ENCODE data around the gene INCENP. TPM values are rescaled to one million over a fixed set of nuclear protein-coding genes. Genes with fewer than 3 reads are reported as not detected.

INCENP gene
- total RNA-seq, 1 experiment from 2014 or later = 54.5 TPM

DNA sequence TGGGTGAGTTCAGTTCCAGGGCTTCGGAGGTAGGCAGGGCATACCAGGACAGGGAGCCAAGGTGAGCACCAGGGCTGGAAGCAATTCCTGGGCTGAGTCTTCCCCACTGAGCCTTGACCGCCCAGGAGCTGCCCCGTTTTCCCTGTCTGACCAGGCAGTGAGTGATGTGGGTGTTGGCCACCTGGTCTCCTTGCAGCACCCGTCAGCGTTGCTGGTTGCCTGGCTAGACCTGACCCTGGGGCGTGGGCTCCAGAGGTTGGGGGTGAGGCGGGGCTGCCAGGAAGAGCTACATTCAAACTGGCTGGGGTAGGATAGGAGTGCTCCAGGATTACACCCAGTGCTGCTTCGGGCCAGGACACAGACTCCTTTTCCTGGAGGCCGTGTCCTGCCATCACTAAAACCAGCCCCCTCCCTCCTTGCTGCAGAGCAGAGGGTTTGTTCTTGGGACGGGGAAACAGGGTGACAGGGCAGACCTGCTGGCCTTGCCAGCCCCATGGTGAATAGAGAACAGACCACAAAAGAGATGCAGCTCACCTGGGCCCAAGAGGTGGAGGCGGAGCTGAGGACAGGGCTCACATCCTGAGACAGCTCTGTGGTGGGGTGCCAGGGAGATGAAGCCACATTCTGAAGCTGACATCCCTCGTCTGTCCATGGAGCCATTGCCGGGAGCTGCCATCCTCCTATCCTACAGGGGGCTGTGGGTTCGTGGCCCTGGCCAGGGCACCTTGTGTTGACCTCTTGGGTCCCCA lies 14.2 kb downstream of the INCENP start:
- DNase-seq (ENCODE audit: low read depth, low spot score) = no peak
- in situ Hi-C loops (cut with HindIII; ENCODE audit: low pct_unique_long_range_greater_than_20kb, low sequenced_read_pairs) = no loop called here

GRCh38 chr11:62138630-62139425 lies 15.0 kb downstream of the INCENP start:
- no peak for DNase-seq (ENCODE audit: low read depth, low spot score)
- in situ Hi-C loops (cut with HindIII; ENCODE audit: low pct_unique_long_range_greater_than_20kb, low sequenced_read_pairs) = no loop called here

DNA sequence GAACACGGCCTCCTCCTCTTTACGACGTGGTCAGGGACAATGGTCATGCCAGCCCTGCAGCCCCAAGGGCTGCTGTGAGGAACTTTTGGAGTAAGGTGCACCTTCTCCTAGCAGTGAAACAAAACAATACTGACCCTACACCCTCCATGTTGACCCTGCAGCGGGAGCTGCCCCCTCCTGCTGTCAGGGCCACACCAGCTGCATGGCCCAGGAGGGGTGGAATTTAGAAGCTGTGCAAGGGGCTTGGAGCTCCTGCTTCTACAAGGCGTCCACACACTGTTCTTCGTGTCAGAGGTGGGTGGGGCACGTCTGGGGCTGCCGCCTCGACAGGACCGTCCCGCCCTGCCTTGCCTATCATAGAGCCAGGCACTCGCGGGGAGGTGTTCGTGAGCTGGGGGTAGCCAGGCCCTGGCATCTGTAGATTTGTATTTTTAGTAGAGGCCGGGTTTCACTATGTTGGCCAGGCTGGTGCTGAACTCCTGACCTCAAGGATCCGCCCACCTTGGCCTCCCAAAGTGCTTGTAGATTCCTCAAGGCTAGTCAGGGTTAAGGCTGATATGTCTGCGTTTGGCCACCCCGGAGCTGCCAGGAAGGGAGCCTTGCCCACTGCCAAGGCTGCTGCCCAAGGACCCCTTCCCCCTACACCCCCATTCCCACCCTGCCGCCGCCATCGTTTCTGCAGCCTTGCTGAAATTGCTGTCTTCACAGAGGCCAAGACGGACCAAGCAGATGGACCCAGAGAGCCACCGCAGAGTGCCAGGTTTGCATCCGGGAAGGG lies 15.9 kb downstream of the INCENP start:
- DNase-seq (ENCODE audit: low read depth, low spot score) = no peak
- in situ Hi-C loops (cut with HindIII; ENCODE audit: low pct_unique_long_range_greater_than_20kb, low sequenced_read_pairs) = no loop called here

DNA sequence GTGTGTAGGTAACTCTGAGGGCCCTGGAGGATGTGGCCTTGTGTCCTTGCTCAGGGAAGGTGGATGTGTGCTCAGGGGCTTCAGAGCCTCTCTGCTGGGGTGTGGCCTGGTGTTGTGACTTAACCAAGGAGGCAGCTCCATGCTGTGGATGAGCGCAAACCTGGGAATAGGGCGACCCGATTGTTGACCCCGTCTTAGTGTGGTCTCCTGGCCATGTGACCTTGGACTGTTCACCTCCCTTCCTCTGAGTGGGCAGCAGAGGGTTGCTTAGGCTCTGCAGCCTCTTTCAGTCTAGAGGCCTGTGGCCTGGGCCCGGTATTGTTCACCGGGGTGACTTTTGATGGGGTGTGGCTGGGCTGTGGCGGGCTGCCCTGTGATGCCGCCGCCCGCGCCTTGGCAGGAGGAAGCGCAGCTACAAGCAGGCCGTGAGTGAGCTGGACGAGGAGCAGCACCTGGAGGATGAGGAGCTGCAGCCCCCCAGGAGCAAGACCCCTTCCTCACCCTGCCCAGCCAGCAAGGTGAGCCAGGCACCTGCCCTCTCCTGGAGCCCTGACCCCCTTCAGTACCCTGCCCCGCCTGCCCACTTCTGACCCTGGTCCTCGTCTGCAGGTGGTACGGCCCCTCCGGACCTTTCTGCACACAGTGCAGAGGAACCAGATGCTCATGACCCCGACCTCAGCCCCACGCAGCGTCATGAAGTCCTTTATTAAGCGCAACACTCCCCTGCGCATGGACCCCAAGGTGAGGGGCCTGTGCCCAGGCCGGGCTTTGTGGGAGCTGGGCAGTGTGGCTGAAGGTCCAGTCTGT lies 16.7 kb downstream of the INCENP start:
- no peak for DNase-seq (ENCODE audit: low read depth, low spot score)
- in situ Hi-C loops (cut with HindIII; ENCODE audit: low pct_unique_long_range_greater_than_20kb, low sequenced_read_pairs) = no loop called here

GRCh38 chr11:62141111-62142042 lies 17.6 kb downstream of the INCENP start:
- in situ Hi-C loops (cut with HindIII; ENCODE audit: low pct_unique_long_range_greater_than_20kb, low sequenced_read_pairs) = no loop called here
- no peak for DNase-seq (ENCODE audit: low read depth, low spot score)

GRCh38 chr11:62142043-62142375 lies 18.2 kb downstream of the INCENP start:
- in situ Hi-C loops (cut with HindIII; ENCODE audit: low pct_unique_long_range_greater_than_20kb, low sequenced_read_pairs) = no loop called here
- no peak for DNase-seq (ENCODE audit: low read depth, low spot score)

DNA sequence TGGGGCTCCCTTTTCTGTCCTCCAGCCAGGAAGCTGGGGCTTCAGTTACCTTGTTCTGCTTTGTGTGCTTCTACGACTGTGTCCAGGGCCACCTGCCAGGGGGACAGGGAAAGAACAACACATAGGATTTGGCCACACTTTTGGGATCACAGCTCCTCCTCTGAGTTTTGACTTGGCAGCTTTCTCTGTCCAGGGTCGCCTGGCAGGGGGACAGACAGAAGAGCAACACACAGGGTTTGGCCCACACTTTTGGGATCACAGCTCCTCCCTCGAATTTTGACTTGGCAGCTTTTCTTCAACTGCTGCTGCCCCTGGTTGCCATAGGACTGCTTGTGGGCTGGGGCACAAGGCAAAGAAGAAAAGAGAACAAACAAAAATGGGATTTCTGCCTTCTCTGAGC lies 19.1 kb downstream of the INCENP start:
- no peak for DNase-seq (ENCODE audit: low read depth, low spot score)
- in situ Hi-C loops (cut with HindIII; ENCODE audit: low pct_unique_long_range_greater_than_20kb, low sequenced_read_pairs) = no loop called here

- in situ Hi-C loops (cut with HindIII; ENCODE audit: low pct_unique_long_range_greater_than_20kb, low sequenced_read_pairs) = no loop called here
- DNase-seq (ENCODE audit: low read depth, low spot score) = no peak
These were observed 19.9 kb downstream of the INCENP start for GRCh38 chr11:62143727-62144126.

DNA sequence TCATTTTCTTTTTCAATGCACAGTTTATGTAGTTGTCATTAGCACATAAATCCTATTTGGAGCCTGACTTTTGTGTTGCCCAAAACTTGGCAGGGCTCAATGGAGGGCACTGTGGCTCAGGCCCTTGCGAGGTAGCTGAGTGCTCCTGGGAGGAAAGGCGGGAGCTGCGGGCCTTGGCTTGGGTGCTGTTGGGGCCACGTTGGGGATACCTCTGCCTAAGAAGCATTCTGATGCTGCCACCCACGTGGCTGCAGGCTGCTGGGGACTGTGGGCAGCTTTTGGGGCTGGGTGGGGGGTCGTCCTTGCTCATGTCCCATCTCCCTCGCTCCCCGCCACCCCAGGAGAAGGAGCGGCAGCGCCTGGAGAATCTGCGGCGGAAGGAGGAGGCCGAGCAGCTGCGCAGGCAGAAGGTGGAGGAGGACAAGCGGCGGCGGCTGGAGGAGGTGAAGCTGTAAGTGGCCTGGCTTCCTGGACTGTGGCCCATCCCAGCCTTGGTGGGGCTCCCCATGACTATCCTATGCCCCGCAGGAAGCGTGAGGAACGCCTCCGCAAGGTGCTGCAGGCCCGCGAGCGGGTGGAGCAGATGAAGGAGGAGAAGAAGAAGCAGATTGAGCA lies 20.9 kb downstream of the INCENP start:
- DNase-seq (ENCODE audit: low read depth, low spot score) = no peak
- in situ Hi-C loops (cut with HindIII; ENCODE audit: low pct_unique_long_range_greater_than_20kb, low sequenced_read_pairs) = no loop called here

GRCh38 chr11:62145261-62145871 lies 21.6 kb downstream of the INCENP start:
- in situ Hi-C loops (cut with HindIII; ENCODE audit: low pct_unique_long_range_greater_than_20kb, low sequenced_read_pairs) = no loop called here
- DNase-seq (ENCODE audit: low read depth, low spot score) = no peak

- in situ Hi-C loops (cut with HindIII; ENCODE audit: low pct_unique_long_range_greater_than_20kb, low sequenced_read_pairs) = no loop called here
- DNase-seq (ENCODE audit: low read depth, low spot score) = no peak
These were observed 22.8 kb downstream of the INCENP start for GRCh38 chr11:62146476-62147200.

DNA sequence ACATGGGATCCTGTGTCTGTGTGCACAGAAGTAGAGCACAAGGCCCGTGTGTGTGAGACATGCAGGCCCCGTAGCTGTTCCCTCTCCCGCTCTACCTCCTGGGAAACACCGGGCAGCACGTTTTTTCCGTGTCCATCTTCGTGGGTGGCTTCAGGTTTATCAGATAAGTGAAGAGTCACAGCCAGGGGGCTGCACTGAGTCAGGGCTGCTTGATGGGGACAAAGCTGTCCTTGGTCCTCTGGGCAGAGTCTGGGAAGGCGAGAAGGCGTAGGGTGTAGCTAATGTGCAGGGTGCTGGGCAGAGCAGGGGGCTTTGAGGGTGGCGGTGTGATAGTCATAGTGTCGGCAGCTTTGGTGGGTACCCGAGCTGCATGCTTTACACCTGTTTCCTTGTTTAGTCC lies 23.7 kb downstream of the INCENP start:
- no peak for DNase-seq (ENCODE audit: low read depth, low spot score)
- in situ Hi-C loops (cut with HindIII; ENCODE audit: low pct_unique_long_range_greater_than_20kb, low sequenced_read_pairs) = no loop called here

DNA sequence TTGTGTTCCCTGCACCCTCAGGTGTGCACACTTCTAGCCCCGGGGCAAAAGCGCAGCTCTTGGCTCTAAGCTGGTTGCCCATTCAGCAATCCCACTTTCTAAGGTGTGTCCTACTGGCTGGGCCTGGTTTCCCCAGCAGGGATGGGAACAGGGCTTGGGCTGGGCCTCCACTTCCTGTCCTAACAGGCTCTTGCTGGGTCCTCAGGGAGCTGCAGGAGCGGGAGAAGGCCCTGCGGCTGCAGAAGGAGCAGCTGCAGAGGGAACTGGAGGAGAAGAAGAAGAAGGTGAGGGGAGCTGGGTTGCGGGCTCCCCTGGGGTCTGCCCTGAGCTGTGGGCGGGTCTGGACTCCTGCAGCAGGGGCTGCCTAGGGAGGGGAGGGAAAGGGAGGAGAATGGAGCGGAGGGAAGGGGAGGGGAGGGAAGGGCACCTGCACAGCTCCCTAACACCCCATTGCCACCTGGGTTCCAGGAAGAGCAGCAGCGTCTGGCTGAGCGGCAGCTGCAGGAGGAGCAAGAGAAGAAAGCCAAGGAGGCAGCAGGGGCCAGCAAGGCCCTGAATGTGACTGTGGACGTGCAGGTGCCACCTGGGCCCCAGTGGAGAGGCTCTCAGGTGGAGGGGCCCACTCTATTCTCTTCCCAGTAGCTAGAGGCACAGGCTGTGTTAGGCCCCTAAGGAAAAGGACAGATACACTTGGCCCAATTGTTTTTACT lies 24.6 kb downstream of the INCENP start:
- in situ Hi-C loops (cut with HindIII; ENCODE audit: low pct_unique_long_range_greater_than_20kb, low sequenced_read_pairs) = no loop called here
- DNase-seq (ENCODE audit: low read depth, low spot score) = no peak

DNA sequence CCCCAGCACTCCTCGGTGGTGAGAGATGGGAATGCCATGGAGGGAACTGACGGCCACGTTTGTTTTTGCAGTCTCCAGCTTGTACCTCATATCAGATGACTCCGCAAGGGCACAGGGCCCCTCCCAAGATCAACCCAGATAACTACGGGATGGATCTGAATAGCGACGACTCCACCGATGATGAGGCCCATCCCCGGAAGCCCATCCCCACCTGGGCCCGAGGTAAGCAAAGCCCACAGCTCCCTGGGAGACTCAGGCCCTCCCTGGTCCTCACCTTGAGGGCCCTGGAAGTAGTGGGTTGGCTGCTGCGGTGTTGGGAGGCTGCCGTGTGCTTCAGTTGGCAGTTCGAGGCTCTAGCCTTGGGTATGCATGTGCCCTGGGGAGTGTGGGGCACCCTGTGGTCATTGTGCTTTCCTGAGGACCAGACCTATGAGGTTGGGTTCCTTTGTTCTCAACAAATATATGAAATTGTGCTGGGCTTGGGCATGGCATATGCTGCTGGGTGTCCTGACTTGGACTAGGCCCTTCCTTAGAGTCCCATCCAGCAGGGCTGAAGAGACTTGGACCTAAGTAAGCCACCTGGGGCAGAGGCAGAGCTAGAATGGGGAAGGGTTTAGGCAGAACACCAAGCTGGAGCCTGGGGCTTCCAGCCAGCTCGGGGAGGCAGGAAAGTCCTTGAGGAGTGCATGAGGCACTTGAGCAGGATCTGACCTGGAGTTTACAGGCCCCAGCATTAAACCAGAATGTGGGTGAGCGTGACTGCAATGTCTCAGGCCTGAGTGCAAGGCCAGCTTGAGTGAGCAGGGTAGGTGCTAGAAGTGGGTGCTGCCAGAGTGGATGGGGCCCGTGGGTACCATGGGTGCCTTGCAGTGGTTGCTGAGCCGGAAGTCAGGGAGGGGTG lies 26.4 kb downstream of the INCENP start:
- in situ Hi-C loops (cut with HindIII; ENCODE audit: low pct_unique_long_range_greater_than_20kb, low sequenced_read_pairs) = no loop called here
- no peak for DNase-seq (ENCODE audit: low read depth, low spot score)

All from SK-MEL-5 (cell line).